Measurements from ENCODE around the gene S1PR4.

Gene S1PR4

DNA sequence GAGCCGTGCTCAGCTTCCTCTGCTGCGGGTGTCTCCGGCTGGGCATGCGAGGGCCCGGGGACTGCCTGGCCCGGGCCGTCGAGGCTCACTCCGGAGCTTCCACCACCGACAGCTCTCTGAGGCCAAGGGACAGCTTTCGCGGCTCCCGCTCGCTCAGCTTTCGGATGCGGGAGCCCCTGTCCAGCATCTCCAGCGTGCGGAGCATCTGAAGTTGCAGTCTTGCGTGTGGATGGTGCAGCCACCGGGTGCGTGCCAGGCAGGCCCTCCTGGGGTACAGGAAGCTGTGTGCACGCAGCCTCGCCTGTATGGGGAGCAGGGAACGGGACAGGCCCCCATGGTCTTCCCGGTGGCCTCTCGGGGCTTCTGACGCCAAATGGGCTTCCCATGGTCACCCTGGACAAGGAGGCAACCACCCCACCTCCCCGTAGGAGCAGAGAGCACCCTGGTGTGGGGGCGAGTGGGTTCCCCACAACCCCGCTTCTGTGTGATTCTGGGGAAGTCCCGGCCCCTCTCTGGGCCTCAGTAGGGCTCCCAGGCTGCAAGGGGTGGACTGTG lies 1.2 kb downstream of the S1PR4 start:
- Histone ChIP-seq H3F3A (ENCODE audit: insufficient read depth, low read length) (no peaks in the 10 kb centered on the region), H3K9me3 (replicated peaks; ENCODE audit: insufficient read depth, low read length) (no peaks in the 10 kb centered on the region), H3K4me1 (ENCODE audit: low read length) (no peaks in the 10 kb centered on the region; the same call in 1 of the 2 replicates), H4K20me1 (ENCODE audit: insufficient read depth, low read length) (no peaks in the 10 kb centered on the region), H3K27ac (ENCODE audit: low read length) (no peak overlapping the region), H3K36me3 (replicated peaks; ENCODE audit: insufficient read depth, low read length) (no peaks in the 10 kb centered on the region), H2AFZ (ENCODE audit: low read length) (no peak overlapping the region), H3K4me2 (ENCODE audit: low read depth, low read length) (no peak overlapping the region), H3K79me2 (ENCODE audit: low read length) (no peaks in the 10 kb centered on the region), H3K27me3 (replicated peaks; ENCODE audit: insufficient read depth, low read length) (peaks cover 46% of the 10 kb centered on the region), H3K9ac (ENCODE audit: low read length) (no peak overlapping the region), H3K9me2 (replicated peaks; ENCODE audit: insufficient read depth, low read length) (no peaks in the 10 kb centered on the region), H3K4me3 (ENCODE audit: low read length) (no peak overlapping the region)
- no peak for TF ChIP-seq EZH2 (optimal IDR thresholded peaks at IDR 0.05; ENCODE audit: low read depth, low read length)
- no peak for TF ChIP-seq EZH2phosphoT487 (IDR thresholded peaks at IDR 0.05; ENCODE audit: low read length)
- TF ChIP-seq, protein P1, sequence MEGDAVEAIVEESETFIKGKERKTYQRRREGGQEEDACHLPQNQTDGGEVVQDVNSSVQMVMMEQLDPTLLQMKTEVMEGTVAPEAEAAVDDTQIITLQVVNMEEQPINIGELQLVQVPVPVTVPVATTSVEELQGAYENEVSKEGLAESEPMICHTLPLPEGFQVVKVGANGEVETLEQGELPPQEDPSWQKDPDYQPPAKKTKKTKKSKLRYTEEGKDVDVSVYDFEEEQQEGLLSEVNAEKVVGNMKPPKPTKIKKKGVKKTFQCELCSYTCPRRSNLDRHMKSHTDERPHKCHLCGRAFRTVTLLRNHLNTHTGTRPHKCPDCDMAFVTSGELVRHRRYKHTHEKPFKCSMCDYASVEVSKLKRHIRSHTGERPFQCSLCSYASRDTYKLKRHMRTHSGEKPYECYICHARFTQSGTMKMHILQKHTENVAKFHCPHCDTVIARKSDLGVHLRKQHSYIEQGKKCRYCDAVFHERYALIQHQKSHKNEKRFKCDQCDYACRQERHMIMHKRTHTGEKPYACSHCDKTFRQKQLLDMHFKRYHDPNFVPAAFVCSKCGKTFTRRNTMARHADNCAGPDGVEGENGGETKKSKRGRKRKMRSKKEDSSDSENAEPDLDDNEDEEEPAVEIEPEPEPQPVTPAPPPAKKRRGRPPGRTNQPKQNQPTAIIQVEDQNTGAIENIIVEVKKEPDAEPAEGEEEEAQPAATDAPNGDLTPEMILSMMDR (IDR thresholded peaks at IDR 0.05; ENCODE audit: low read length): no peak
- no peak for DNase-seq

DNA sequence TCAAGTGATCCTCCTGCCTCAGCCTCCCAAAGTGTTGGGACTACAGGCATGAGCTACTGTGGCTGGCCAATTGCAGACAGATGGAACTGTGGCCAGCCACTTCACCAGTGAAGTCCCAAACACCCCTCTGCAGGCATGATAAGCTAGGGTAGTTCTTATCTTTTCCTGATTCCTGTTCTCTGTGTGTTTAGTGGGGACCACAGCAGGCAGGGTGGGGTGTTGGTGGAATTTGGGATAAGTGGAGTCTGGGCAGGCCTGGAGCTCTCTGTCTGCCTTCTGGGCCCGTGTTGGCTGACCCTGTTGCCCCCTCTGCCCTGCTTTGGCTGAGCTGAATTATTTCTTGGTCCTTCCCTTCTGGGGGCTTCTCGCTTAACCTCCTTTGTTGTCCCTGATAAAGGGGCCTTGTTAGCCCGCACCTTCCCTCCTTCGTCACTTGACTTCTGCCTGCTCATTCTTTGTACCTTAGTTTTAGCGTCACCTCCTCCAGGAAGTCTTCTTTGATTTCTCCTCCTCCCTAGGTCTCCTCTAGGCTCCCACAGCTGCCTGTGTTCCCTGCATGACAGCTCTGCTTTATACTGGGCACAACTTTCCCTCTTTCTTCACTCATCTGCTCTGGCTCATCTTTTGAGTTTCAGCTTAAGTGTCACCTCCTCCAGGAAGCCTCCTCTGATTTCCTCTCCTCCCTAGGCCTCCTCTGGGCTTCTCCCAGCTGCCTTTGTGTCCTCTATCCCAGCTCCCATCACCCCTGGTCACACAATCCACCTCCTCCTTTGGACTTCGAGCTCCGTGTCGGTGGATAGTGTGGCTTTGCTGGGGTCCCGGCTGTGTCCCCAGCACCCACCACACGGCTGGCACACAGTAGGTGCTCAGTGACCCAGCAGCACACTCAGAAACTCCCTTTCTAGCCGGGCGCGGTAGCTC lies 5.4 kb downstream of the S1PR4 start:
- H3K27ac ChIP-seq (ENCODE audit: low read length): no peak overlapping the region

DNA sequence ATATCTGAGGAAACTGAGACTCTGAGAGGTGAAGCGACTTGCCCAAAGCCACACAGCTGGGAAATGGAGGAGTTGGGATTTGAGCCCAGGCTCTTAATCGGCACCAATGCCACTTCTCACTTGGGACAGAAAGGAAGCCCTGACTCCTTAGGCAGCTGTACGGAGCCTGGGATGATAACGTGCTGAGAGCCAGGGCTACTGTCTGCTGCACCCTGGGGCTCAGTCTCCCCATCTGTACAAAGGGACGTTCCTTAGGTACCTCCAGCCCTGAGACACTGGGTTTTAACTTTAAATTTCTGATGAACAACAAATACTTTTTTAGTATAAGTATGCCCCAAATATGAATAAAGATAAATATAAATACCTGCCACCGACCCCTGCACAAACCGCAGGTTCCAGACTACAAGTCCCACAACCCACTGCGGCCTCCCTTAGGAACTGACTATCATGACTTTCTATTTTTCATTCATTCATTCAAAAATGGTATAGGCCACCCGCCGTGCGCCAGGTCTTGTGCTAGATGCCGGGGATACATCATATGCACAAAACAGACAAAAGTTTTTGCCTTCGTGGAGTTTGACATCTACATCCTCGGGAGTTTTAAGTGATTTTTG lies 6.4 kb downstream of the S1PR4 start:
- Histone ChIP-seq H3K4me1 (ENCODE audit: low read length) (peaks cover 9% of the 10 kb centered on the region), H3K9me3 (replicated peaks; ENCODE audit: insufficient read depth, low read length) (no peaks in the 10 kb centered on the region), H3K9me2 (replicated peaks; ENCODE audit: insufficient read depth, low read length) (no peaks in the 10 kb centered on the region), H3K9ac (ENCODE audit: low read length) (peak overlapping the region; percentile 39; the same call in 1 of the 2 replicates), H3K4me2 (ENCODE audit: low read depth, low read length) (peak overlapping the region; percentile 83), H3K79me2 (ENCODE audit: low read length) (peaks cover 42% of the 10 kb centered on the region), H3K27me3 (replicated peaks; ENCODE audit: insufficient read depth, low read length) (peaks cover 19% of the 10 kb centered on the region), H4K20me1 (ENCODE audit: insufficient read depth, low read length) (no peaks in the 10 kb centered on the region; the same call in 1 of the 2 replicates), H3K27ac (ENCODE audit: low read length) (peak overlapping the region; percentile 35; the same call in 1 of the 2 replicates), H2AFZ (ENCODE audit: low read length) (peak overlapping the region; percentile 96), H3K36me3 (replicated peaks; ENCODE audit: insufficient read depth, low read length) (no peaks in the 10 kb centered on the region), H3F3A (ENCODE audit: insufficient read depth, low read length) (no peaks in the 10 kb centered on the region), H3K4me3 (ENCODE audit: low read length) (peak overlapping the region; percentile 62)
- TF ChIP-seq, protein P1 (IDR thresholded peaks at IDR 0.05; ENCODE audit: low read length): no peak
- TF ChIP-seq EZH2 (optimal IDR thresholded peaks at IDR 0.05; ENCODE audit: low read depth, low read length): no peak
- TF ChIP-seq EZH2phosphoT487 (IDR thresholded peaks at IDR 0.05; ENCODE audit: low read length): no peak
- DNase-seq: no peak

More for the DNA sequence above, 5.4 kb downstream of the S1PR4 start:
- no peak overlapping the region; the same call in 1 of the 2 replicates for H3K4me2 ChIP-seq (ENCODE audit: low read depth, low read length)
- no peaks in the 10 kb centered on the region for H3K9me2 ChIP-seq (replicated peaks; ENCODE audit: insufficient read depth, low read length)
- no peaks in the 10 kb centered on the region; the same call in 1 of the 2 replicates for H4K20me1 ChIP-seq (ENCODE audit: insufficient read depth, low read length)
- H3K79me2 ChIP-seq (ENCODE audit: low read length): peaks cover 32% of the 10 kb centered on the region
- DNase-seq: no peak
- no peaks in the 10 kb centered on the region for H3K36me3 ChIP-seq (replicated peaks; ENCODE audit: insufficient read depth, low read length)
- H3K4me3 ChIP-seq (ENCODE audit: low read length): no peak overlapping the region
- H2AFZ ChIP-seq (ENCODE audit: low read length): peak overlapping the region; percentile 96
- no peak overlapping the region for H3K9ac ChIP-seq (ENCODE audit: low read length)
- no peaks in the 10 kb centered on the region for H3K9me3 ChIP-seq (replicated peaks; ENCODE audit: insufficient read depth, low read length)
- TF ChIP-seq, protein P1 (IDR thresholded peaks at IDR 0.05; ENCODE audit: low read length): no peak
- TF ChIP-seq EZH2 (optimal IDR thresholded peaks at IDR 0.05; ENCODE audit: low read depth, low read length): no peak
- TF ChIP-seq EZH2phosphoT487 (IDR thresholded peaks at IDR 0.05; ENCODE audit: low read length): no peak
- no peaks in the 10 kb centered on the region for H3F3A ChIP-seq (ENCODE audit: insufficient read depth, low read length)
- peaks cover 28% of the 10 kb centered on the region for H3K27me3 ChIP-seq (replicated peaks; ENCODE audit: insufficient read depth, low read length)
- H3K4me1 ChIP-seq (ENCODE audit: low read length): peaks cover 9% of the 10 kb centered on the region
